H9 (cell line): ENCODE results near the gene MYRIP. TPM values are rescaled to one million over a fixed set of nuclear protein-coding genes. Genes with fewer than 3 reads are reported as not detected.

ENCODE experiments used
- DNase-seq: peaks from one replicate; pipeline ENCODE4 v3.0.0-alpha.2; 2017
- H2AFZ ChIP-seq: one replicate; pipeline ENCODE4 v1.6.1; 2013; ENCODE audit warnings: mild to moderate bottlenecking, low read length, control low read depth, moderate library complexity
- H2AK5ac ChIP-seq: 2 replicates; pipeline ENCODE4 v1.6.1; 2013; ENCODE audit warnings: low read length, control low read depth, mixed read lengths; ENCODE audit not compliant: insufficient read length
- H2BK120ac ChIP-seq: one replicate; pipeline ENCODE4 v1.6.1; 2013; ENCODE audit warnings: low read depth, mild to moderate bottlenecking, low read length, control low read depth, inconsistent platforms; ENCODE audit not compliant: poor library complexity, severe bottlenecking
- H2BK12ac ChIP-seq: 2 replicates; pipeline ENCODE4 v1.6.1; 2013; ENCODE audit warnings: low read length, control low read depth, mixed read lengths, low read depth; ENCODE audit not compliant: insufficient read length
- H2BK15ac ChIP-seq: 2 replicates; pipeline ENCODE4 v1.6.1; 2013; ENCODE audit warnings: low read depth, low read length, control low read depth
- H2BK20ac ChIP-seq: one replicate; pipeline ENCODE4 v1.6.1; 2013; ENCODE audit warnings: low read depth, mild to moderate bottlenecking, low read length, control low read depth, inconsistent platforms; ENCODE audit not compliant: poor library complexity, severe bottlenecking
- H2BK5ac ChIP-seq: 2 replicates; pipeline ENCODE4 v1.6.1; 2013; ENCODE audit warnings: low read length, control low read depth, mixed read lengths; ENCODE audit not compliant: insufficient read length
- H3K14ac ChIP-seq: 2 replicates; pipeline ENCODE4 v1.6.1; 2013; ENCODE audit warnings: low read length, control low read depth; ENCODE audit not compliant: insufficient read depth
- H3K18ac ChIP-seq: 2 replicates; pipeline ENCODE4 v1.6.1; 2013; ENCODE audit warnings: low read depth, mild to moderate bottlenecking, mixed read lengths, low read length, control low read depth; ENCODE audit not compliant: insufficient read length
- H3K23ac ChIP-seq: 2 replicates; pipeline ENCODE4 v1.6.1; 2013; ENCODE audit warnings: low read length, control low read depth, mixed read lengths, low read depth; ENCODE audit not compliant: insufficient read length
- H3K23me2 ChIP-seq: 2 replicates; pipeline ENCODE4 v1.6.1; 2013; ENCODE audit warnings: low read depth, mild to moderate bottlenecking, mixed read lengths, low read length, control low read depth; ENCODE audit not compliant: insufficient read length, poor library complexity, severe bottlenecking
- H3K27ac ChIP-seq: 2 replicates; pipeline ENCODE4 v1.5.1; 2013; ENCODE audit warnings: low read length, control low read depth, mixed read lengths, low read depth; ENCODE audit not compliant: insufficient read length
- H3K27me3 ChIP-seq: 2 replicates; pipeline ENCODE4 v1.6.1; 2013; ENCODE audit warnings: low read length, control low read depth, inconsistent platforms; ENCODE audit not compliant: insufficient read depth
- H3K4ac ChIP-seq: 2 replicates; pipeline ENCODE4 v1.6.1; 2013; ENCODE audit warnings: low read depth, mild to moderate bottlenecking, control low read depth, inconsistent platforms, low read length, moderate library complexity
- H3K4me1 ChIP-seq: 2 replicates; pipeline ENCODE4 v1.6.1; 2013; ENCODE audit warnings: low read length, control low read depth, inconsistent platforms; ENCODE audit not compliant: insufficient read depth
- H3K4me2 ChIP-seq: 2 replicates; pipeline ENCODE4 v1.6.1; 2013; ENCODE audit warnings: low read length, control low read depth, mixed read lengths; ENCODE audit not compliant: insufficient read length, insufficient read depth
- H3K56ac ChIP-seq: 2 replicates; pipeline ENCODE4 v1.6.1; 2013; ENCODE audit warnings: low read depth, mild to moderate bottlenecking, mixed read lengths, low read length, control low read depth; ENCODE audit not compliant: insufficient read length
- H3K79me1 ChIP-seq: 2 replicates; pipeline ENCODE4 v1.6.1; 2013; ENCODE audit warnings: low read depth, mild to moderate bottlenecking, moderate library complexity, low read length, control low read depth, inconsistent platforms; ENCODE audit not compliant: insufficient read depth, poor library complexity, severe bottlenecking
- H3K79me2 ChIP-seq: 2 replicates; pipeline ENCODE4 v1.6.1; 2013; ENCODE audit warnings: low read length, control low read depth, inconsistent platforms; ENCODE audit not compliant: insufficient read depth
- H3K9ac ChIP-seq: 2 replicates; pipeline ENCODE4 v1.6.1; 2013; ENCODE audit warnings: low read length, control low read depth, mixed read lengths; ENCODE audit not compliant: insufficient read length; ENCODE audit errors: extremely low read depth
- H3K9me3 ChIP-seq: one replicate; pipeline ENCODE4 v1.6.1; 2013; ENCODE audit warnings: low read depth, low read length, inconsistent platforms; ENCODE audit not compliant: control insufficient read depth
- H3T11ph ChIP-seq: one replicate; pipeline ENCODE4 v1.6.1; 2013; ENCODE audit warnings: mild to moderate bottlenecking, low read length, control low read depth, inconsistent platforms
- H4K20me1 ChIP-seq: one replicate; pipeline ENCODE4 v1.6.1; 2013; ENCODE audit not compliant: control insufficient read depth, insufficient read length, insufficient read depth
- H4K5ac ChIP-seq: 2 replicates; pipeline ENCODE4 v1.6.1; 2013; ENCODE audit warnings: low read depth, mild to moderate bottlenecking, mixed read lengths, low read length, control low read depth; ENCODE audit not compliant: insufficient read length
- H4K8ac ChIP-seq: replicated peaks from 2 replicates; pipeline ENCODE4 v1.6.1; 2013; ENCODE audit warnings: low read length, control low read depth, mixed read lengths, low read depth; ENCODE audit not compliant: insufficient read length
- H4K91ac ChIP-seq: 2 replicates; pipeline ENCODE4 v1.6.1; 2013; ENCODE audit warnings: low read depth, mild to moderate bottlenecking, moderate library complexity, mixed read lengths, low read length, control low read depth; ENCODE audit not compliant: insufficient read length
- H3K27ac Mint-ChIP-seq, 3 experiments: 2 replicates in 2 of 3; 3 replicates in 1 of 3; pipeline ENCODE4 v1.8.0; 2020 to 2021; ENCODE audit warnings: mixed read lengths in 3 of 3, mild to moderate bottlenecking in 1 of 3, moderate library complexity in 1 of 3
- H3K27me3 Mint-ChIP-seq: 2 replicates; pipeline ENCODE4 v1.8.0; 2021; ENCODE audit warnings: low read depth, mild to moderate bottlenecking, moderate library complexity, mixed read lengths
- H3K36me3 Mint-ChIP-seq, 3 experiments: 2 replicates in 2 of 3; 3 replicates in 1 of 3; pipeline ENCODE4 v1.8.0; 2020 to 2021; ENCODE audit warnings: low read depth in 3 of 3, mixed read lengths in 3 of 3; ENCODE audit not compliant: insufficient read depth in 1 of 3
- H3K4me1 Mint-ChIP-seq, 2 experiments: 2 replicates each; pipeline ENCODE4 v1.8.0; 2020; ENCODE audit warnings: mixed read lengths in 2 of 2
- H3K4me3 Mint-ChIP-seq, 2 experiments: 2 replicates in 1 of 2; 3 replicates in 1 of 2; pipeline ENCODE4 v1.8.0; 2020 to 2021; ENCODE audit warnings: mild to moderate bottlenecking in 2 of 2, mixed read lengths in 2 of 2, moderate library complexity in 1 of 2
- H3K9me3 Mint-ChIP-seq, 2 experiments: 2 replicates in 1 of 2; 3 replicates in 1 of 2; pipeline ENCODE4 v1.8.0; 2020; ENCODE audit warnings: mild to moderate bottlenecking in 2 of 2, mixed read lengths in 2 of 2, moderate library complexity in 1 of 2
- WGBS: extraction: QIAGEN DNeasy Blood & Tissue Kit; methylation state at CpG from one replicate; pipeline ENCODE4 v1.1.7; 2013; ENCODE audit warnings: missing lambda C conversion rate, low lambda C conversion rate, mixed read lengths; ENCODE audit not compliant: insufficient read length; ENCODE audit errors: extremely low coverage; 5-methylcytosine and 5-hydroxymethylcytosine counted together
- total RNA-seq: library from RNA; stranded (reverse); gene quantifications from 2 replicates; pipeline ENCODE4 v1.2.1, GENCODE V29; 2021
- TF ChIP-seq, protein P1 (sequence below): fragments of 200-600 bp; sonication (generic); conservative IDR thresholded peaks from 3 replicates; pipeline ENCODE4 v1.8.0; 2021; ENCODE audit warnings: antibody characterized with exemption, mild to moderate bottlenecking

MYRIP gene
- total RNA-seq, 1 experiment from 2014 or later = 1.8 TPM

DNA sequence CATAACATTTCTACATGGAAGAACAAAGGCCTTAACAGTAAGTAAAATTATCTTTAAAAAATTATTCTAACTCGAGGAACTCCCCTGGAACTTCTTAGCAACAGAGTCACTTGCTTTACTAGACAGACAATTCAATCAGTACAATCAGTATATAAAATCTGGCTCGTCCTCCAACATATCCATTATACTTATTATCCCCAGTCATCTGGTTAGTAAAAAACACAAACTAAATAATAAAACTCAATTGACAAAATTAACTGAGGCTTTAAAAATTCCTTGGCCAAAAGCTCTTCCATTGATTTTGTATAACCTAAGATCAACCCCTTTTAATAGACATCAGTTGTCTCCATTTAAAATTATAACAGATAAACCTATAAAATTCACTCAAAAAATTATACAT is 105.6 kb downstream of the MYRIP start:
- no peak overlapping the region for H3K18ac ChIP-seq
- Mint-ChIP-seq H3K4me3 (no peak overlapping the region), H3K9me3 (no peaks in the 10 kb centered on the region; a peak in 1 of 5 replicates), H3K27ac (no peak overlapping the region), H3K36me3 (no peaks in the 10 kb centered on the region), H3K27me3 (no peaks in the 10 kb centered on the region), H3K4me1 (peaks cover 15 to 23% of the 10 kb centered on the region in 2 experiments)
- H4K91ac ChIP-seq = no peak overlapping the region
- H4K5ac ChIP-seq = no peak overlapping the region
- no peak overlapping the region for H3K9ac ChIP-seq
- H3K23me2 ChIP-seq = no peaks in the 10 kb centered on the region
- H3K4ac ChIP-seq = no peak overlapping the region
- no peak overlapping the region for H2BK20ac ChIP-seq
- H3K79me2 ChIP-seq = no peaks in the 10 kb centered on the region
- H2BK120ac ChIP-seq = no peak overlapping the region
- H3T11ph ChIP-seq = no peak overlapping the region
- H3K23ac ChIP-seq = no peak overlapping the region
- H2BK15ac ChIP-seq = no peak overlapping the region
- H3K9me3 ChIP-seq = no peaks in the 10 kb centered on the region
- H3K56ac ChIP-seq = no peak overlapping the region
- TF ChIP-seq, protein P1, sequence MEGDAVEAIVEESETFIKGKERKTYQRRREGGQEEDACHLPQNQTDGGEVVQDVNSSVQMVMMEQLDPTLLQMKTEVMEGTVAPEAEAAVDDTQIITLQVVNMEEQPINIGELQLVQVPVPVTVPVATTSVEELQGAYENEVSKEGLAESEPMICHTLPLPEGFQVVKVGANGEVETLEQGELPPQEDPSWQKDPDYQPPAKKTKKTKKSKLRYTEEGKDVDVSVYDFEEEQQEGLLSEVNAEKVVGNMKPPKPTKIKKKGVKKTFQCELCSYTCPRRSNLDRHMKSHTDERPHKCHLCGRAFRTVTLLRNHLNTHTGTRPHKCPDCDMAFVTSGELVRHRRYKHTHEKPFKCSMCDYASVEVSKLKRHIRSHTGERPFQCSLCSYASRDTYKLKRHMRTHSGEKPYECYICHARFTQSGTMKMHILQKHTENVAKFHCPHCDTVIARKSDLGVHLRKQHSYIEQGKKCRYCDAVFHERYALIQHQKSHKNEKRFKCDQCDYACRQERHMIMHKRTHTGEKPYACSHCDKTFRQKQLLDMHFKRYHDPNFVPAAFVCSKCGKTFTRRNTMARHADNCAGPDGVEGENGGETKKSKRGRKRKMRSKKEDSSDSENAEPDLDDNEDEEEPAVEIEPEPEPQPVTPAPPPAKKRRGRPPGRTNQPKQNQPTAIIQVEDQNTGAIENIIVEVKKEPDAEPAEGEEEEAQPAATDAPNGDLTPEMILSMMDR = no peak
- H2BK5ac ChIP-seq = no peak overlapping the region
- no peak overlapping the region for H2AFZ ChIP-seq
- WGBS = no CpG with 5 or more reads among the region's 2 CpGs
- no peaks in the 10 kb centered on the region for H3K4me1 ChIP-seq
- no peaks in the 10 kb centered on the region for H3K79me1 ChIP-seq
- DNase-seq = no peak
- no peak overlapping the region for H3K14ac ChIP-seq
- no peak overlapping the region for H3K4me2 ChIP-seq
- no peak overlapping the region for H2BK12ac ChIP-seq
- H2AK5ac ChIP-seq = no peak overlapping the region
- no peak overlapping the region for H4K8ac ChIP-seq
- no peaks in the 10 kb centered on the region for H4K20me1 ChIP-seq
- H3K27ac ChIP-seq = no peak overlapping the region
- H3K27me3 ChIP-seq = no peaks in the 10 kb centered on the region
